Esophagus (tissue), 2 donors: Measurements from ENCODE around the gene UNC5C. TPM values are rescaled to one million over a fixed set of nuclear protein-coding genes. Genes with fewer than 3 reads are reported as not detected.

ENCODE experiments used
- H3K27ac ChIP-seq, 2 donors: one replicate each; pipeline ENCODE4 v1.5.1; 2013; ENCODE audit warnings: low read depth in 2 of 2, mild to moderate bottlenecking in 2 of 2, inconsistent platforms in 1 of 2, low read length in 1 of 2, moderate library complexity in 1 of 2
- H3K27me3 ChIP-seq, 2 donors: one replicate each; pipeline ENCODE4 v1.6.1; 2013; ENCODE audit warnings: low read length in 2 of 2, control low read depth in 1 of 2, mild to moderate bottlenecking in 1 of 2; ENCODE audit not compliant: insufficient read depth in 2 of 2, control insufficient read depth in 1 of 2
- H3K36me3 ChIP-seq, 2 donors: one replicate each; pipeline ENCODE4 v1.6.1; 2013; ENCODE audit warnings: low read length in 1 of 2; ENCODE audit not compliant: control insufficient read depth in 2 of 2, insufficient read depth in 2 of 2
- H3K4me1 ChIP-seq, 2 donors: one replicate each; pipeline ENCODE4 v1.6.1; 2013; ENCODE audit warnings: low read length in 1 of 2; ENCODE audit not compliant: control insufficient read depth in 2 of 2, insufficient read depth in 2 of 2
- H3K4me3 ChIP-seq, 2 donors: one replicate each; pipeline ENCODE4 v1.5.1; 2013; ENCODE audit warnings: low read length in 2 of 2, mild to moderate bottlenecking in 2 of 2, low read depth in 1 of 2, moderate library complexity in 1 of 2
- H3K9me3 ChIP-seq, 2 donors: one replicate each; pipeline ENCODE4 v1.6.1; 2013; ENCODE audit warnings: mild to moderate bottlenecking in 2 of 2, low read depth in 1 of 2, low read length in 1 of 2, moderate library complexity in 1 of 2; ENCODE audit not compliant: control insufficient read depth in 2 of 2, insufficient read depth in 1 of 2
- WGBS, 2 donors: extraction: QIAGEN DNeasy Blood & Tissue Kit; methylation state at CpG; one replicate each; pipeline ENCODE4 v1.1.7; 2013; 5-methylcytosine and 5-hydroxymethylcytosine counted together
- polyA plus RNA-seq, 2 donors: library from polyadenylated mRNA; stranded (reverse); fragments of 200-250 nt; gene quantifications; one replicate each; pipeline ENCODE4 v1.2.3, GENCODE V29; 2013
- donor health status: healthy with polysubstance abuse.
- donor health status: Bipolar disorder and iron deficiency.

Gene UNC5C
- polyA plus RNA-seq, 2 donors: 0.04 to 0.09 TPM

- Histone ChIP-seq H3K4me1 (no peaks in the 10 kb centered on the region), H3K27me3 (no peaks in the 10 kb centered on the region), H3K9me3 (no peaks in the 10 kb centered on the region), H3K4me3 (no peak overlapping the region), H3K36me3 (no peaks in the 10 kb centered on the region), H3K27ac (no peak overlapping the region)
- WGBS, 2 donors: 50 to 65% methylated on average over 3 of the region's 3 CpGs
Measured at GRCh38 chr4:95429416-95429815, 119.4 kb downstream of the UNC5C start.

GRCh38 chr4:95428291-95429070, 120.3 kb downstream of the UNC5C start:
- no peak overlapping the region for H3K4me3 ChIP-seq
- no peaks in the 10 kb centered on the region for H3K27me3 ChIP-seq
- WGBS, 2 donors: 64 to 67% methylated on average over 2 of the region's 2 CpGs
- H3K36me3 ChIP-seq: no peaks in the 10 kb centered on the region
- H3K4me1 ChIP-seq: no peaks in the 10 kb centered on the region
- H3K9me3 ChIP-seq: no peaks in the 10 kb centered on the region
- H3K27ac ChIP-seq: no peak overlapping the region

DNA sequence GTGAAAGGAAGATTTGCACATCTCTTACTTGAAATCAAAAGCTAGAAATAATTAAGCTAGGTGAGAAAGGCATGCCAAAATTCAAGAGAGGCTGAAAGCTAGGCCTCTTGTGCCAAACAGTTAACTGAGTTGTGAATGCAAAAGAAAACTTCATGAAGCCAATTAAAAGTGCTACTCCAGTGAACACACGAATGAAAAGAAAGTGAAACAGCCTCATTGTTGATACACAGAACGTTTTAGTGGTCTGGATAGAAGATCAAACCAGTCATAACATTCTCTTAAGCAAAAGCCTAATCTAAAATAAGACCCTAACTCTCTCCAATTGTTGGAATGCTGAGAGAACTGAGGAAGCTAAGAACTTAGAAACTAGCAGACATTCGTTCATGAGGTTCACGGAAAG, 122.3 kb downstream of the UNC5C start:
- Histone ChIP-seq H3K4me3 (no peak overlapping the region), H3K27me3 (no peaks in the 10 kb centered on the region), H3K4me1 (no peaks in the 10 kb centered on the region), H3K9me3 (no peaks in the 10 kb centered on the region), H3K27ac (no peak overlapping the region), H3K36me3 (no peaks in the 10 kb centered on the region)
- WGBS, 2 donors: 61 to 63% methylated on average over 4 of the region's 4 CpGs

DNA sequence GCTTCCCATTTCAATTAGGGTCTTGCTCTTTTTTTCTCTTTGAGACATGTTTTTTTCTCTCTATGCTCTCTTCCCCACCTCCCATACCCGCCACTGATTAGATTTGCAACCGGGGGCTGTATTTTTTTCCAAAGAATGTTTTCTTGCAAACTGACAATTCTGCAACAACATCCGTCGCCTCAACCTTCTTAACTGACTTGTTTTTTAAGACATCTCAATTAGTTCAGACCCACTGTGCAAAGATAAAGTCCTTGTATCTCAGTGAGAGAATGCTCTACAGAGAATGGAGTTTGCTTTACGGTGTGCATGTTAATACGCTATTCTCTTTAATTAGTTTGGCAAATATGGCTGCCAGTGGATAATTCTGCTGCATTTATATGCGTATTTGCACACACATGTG, 126.3 kb downstream of the UNC5C start:
- no peak overlapping the region for H3K27ac ChIP-seq
- no peaks in the 10 kb centered on the region for H3K9me3 ChIP-seq
- H3K4me1 ChIP-seq: no peaks in the 10 kb centered on the region
- H3K36me3 ChIP-seq: no peaks in the 10 kb centered on the region
- WGBS, 2 donors: 81 to 85% methylated on average over 7 of the region's 7 CpGs
- H3K4me3 ChIP-seq: no peak overlapping the region
- no peaks in the 10 kb centered on the region for H3K27me3 ChIP-seq

GRCh38 chr4:95421869-95422268, 126.9 kb downstream of the UNC5C start:
- Histone ChIP-seq H3K36me3 (no peaks in the 10 kb centered on the region), H3K27ac (no peak overlapping the region), H3K4me3 (no peak overlapping the region), H3K27me3 (no peaks in the 10 kb centered on the region), H3K9me3 (no peaks in the 10 kb centered on the region), H3K4me1 (no peaks in the 10 kb centered on the region)
- 64 to 68% methylated on average over 4 of the region's 4 CpGs for WGBS, 2 donors

- Histone ChIP-seq H3K27ac (no peak overlapping the region), H3K9me3 (no peaks in the 10 kb centered on the region), H3K4me1 (no peaks in the 10 kb centered on the region), H3K27me3 (no peaks in the 10 kb centered on the region), H3K36me3 (no peaks in the 10 kb centered on the region), H3K4me3 (no peak overlapping the region)
- WGBS, 2 donors: 46 to 68% methylated on average over 3 of the region's 3 CpGs
Measured at GRCh38 chr4:95417531-95417930, 131.2 kb downstream of the UNC5C start.

DNA sequence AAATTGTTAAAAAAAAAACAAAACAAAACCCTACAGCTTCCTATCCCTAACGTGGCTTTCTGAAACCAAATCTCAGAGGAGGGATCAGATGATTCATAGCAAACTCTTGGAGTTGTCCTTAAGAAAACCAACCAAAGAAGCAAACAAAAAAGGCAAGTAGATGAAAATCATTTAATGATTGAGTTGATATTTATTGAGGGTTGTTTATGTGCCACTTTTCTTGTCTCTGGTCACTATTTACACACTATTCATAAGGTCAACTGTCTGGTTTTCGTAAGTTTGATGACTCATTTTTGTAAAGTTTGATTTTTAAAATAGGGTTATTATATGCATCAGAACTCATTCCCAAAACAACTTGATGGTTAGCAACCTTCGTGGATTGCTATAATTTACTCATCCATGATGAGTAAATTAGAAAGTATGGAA, 133.4 kb downstream of the UNC5C start:
- no peaks in the 10 kb centered on the region for H3K9me3 ChIP-seq

GRCh38 chr4:95411371-95412088, 137.2 kb downstream of the UNC5C start:
- WGBS, 2 donors: 58% methylated on average over 4 of the region's 4 CpGs
- no peak overlapping the region for H3K27ac ChIP-seq

More for the DNA sequence above, 133.4 kb downstream of the UNC5C start:
- no peak overlapping the region for H3K4me3 ChIP-seq
- no peaks in the 10 kb centered on the region for H3K4me1 ChIP-seq
- no peaks in the 10 kb centered on the region for H3K36me3 ChIP-seq
- no peak overlapping the region for H3K27ac ChIP-seq
- H3K27me3 ChIP-seq: no peaks in the 10 kb centered on the region
- 37 to 45% methylated on average over 3 of the region's 3 CpGs for WGBS, 2 donors

GRCh38 chr4:95410387-95410977, 138.3 kb downstream of the UNC5C start:
- Histone ChIP-seq H3K9me3 (no peaks in the 10 kb centered on the region), H3K27me3 (no peaks in the 10 kb centered on the region), H3K4me1 (no peaks in the 10 kb centered on the region), H3K36me3 (no peaks in the 10 kb centered on the region), H3K27ac (no peak overlapping the region), H3K4me3 (no peak overlapping the region)
- 65 to 66% methylated on average over 4 of the region's 4 CpGs for WGBS, 2 donors

More at GRCh38 chr4:95411371-95412088, 137.2 kb downstream of the UNC5C start:
- Histone ChIP-seq H3K36me3 (no peaks in the 10 kb centered on the region), H3K4me3 (no peak overlapping the region), H3K27me3 (no peaks in the 10 kb centered on the region), H3K4me1 (no peaks in the 10 kb centered on the region), H3K9me3 (no peaks in the 10 kb centered on the region)
